ENCODE data around the gene EEF2K. TPM values are rescaled to one million over a fixed set of nuclear protein-coding genes. Genes with fewer than 3 reads are reported as not detected.
"Not testable (repeated sequence)": the region's sequence is repeated elsewhere in the genome, so short reads cannot be mapped to it uniquely, and the experiment has no call there.

EEF2K gene
- total RNA-seq, 4 donors from 2014 or later, result 15.6 to 21.3 (median 19.9) TPM

DNA sequence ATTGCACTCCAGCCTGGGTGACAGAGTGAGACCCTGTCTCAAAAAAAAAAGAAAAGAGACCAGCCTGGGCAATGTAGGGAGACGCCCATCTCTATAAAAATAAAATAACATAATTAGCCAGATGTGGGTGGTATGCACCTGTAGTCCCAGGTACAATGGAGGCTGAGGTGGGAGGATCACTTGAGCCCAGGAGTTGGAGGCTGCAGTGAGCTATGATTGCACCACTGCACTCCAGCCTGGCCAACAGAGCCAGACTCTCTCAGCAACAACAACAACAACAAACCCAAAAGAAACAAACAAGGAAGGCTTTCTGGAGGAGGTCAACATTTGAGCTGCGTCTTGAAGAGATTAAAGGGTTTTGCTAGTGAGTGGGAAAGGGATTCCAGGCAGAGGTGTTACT lies 8.3 kb downstream of the EEF2K start:
- Histone ChIP-seq H3K4me3 (replicated peaks in 1 of 3) (no peak overlapping the region), H3K36me3 (no peaks in the 10 kb centered on the region), H3K27me3 (no peaks in the 10 kb centered on the region), H3K27ac (no peak overlapping the region), H3K4me1 (peaks cover 0 to 31% of the 10 kb centered on the region in 2 donors), H3K9me3 (no peaks in the 10 kb centered on the region)
- 91 to 100% methylated on average over 2 of the region's 2 CpGs for WGBS, 2 donors
- no peak for DNase-seq
- intact Hi-C loops (cut with DNase I), result no loop called here
- TF ChIP-seq, protein P1, sequence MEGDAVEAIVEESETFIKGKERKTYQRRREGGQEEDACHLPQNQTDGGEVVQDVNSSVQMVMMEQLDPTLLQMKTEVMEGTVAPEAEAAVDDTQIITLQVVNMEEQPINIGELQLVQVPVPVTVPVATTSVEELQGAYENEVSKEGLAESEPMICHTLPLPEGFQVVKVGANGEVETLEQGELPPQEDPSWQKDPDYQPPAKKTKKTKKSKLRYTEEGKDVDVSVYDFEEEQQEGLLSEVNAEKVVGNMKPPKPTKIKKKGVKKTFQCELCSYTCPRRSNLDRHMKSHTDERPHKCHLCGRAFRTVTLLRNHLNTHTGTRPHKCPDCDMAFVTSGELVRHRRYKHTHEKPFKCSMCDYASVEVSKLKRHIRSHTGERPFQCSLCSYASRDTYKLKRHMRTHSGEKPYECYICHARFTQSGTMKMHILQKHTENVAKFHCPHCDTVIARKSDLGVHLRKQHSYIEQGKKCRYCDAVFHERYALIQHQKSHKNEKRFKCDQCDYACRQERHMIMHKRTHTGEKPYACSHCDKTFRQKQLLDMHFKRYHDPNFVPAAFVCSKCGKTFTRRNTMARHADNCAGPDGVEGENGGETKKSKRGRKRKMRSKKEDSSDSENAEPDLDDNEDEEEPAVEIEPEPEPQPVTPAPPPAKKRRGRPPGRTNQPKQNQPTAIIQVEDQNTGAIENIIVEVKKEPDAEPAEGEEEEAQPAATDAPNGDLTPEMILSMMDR (IDR thresholded peaks at IDR 0.05), result no peak
- TF ChIP-seq POLR2A (IDR thresholded peaks at IDR 0.05), result no peak

DNA sequence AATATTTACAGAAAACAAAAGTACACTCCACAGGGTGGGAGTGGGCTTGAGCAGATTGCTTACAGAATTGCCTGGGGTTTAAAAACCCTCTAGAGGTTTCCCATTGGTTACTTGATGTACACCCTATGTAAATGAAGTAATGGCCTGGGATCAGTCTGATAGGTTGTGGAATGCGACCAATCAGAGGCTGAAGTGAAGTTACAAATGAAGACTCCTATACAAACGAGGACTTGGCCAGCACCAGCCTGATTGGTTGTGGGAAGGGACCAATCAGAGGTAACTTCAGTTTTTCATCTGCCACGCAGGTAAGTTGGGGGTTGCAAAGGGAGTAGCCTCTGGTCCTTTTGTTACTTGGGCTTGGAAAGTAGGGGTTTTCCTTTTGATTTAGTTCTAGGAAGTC lies 8.8 kb downstream of the EEF2K start:
- 87 to 89% methylated on average over 3 of the region's 3 CpGs for WGBS, 2 donors
- Histone ChIP-seq H3K27ac (no peak overlapping the region), H3K36me3 (no peaks in the 10 kb centered on the region), H3K9me3 (no peaks in the 10 kb centered on the region), H3K4me1 (peaks cover 0 to 26% of the 10 kb centered on the region in 2 donors), H3K4me3 (replicated peaks in 1 of 3) (no peak overlapping the region), H3K27me3 (no peaks in the 10 kb centered on the region)
- TF ChIP-seq, protein P1 (IDR thresholded peaks at IDR 0.05), result no peak
- no peak for TF ChIP-seq POLR2A (IDR thresholded peaks at IDR 0.05)
- intact Hi-C loops (cut with DNase I), result no loop called here
- DNase-seq, result no peak

DNA sequence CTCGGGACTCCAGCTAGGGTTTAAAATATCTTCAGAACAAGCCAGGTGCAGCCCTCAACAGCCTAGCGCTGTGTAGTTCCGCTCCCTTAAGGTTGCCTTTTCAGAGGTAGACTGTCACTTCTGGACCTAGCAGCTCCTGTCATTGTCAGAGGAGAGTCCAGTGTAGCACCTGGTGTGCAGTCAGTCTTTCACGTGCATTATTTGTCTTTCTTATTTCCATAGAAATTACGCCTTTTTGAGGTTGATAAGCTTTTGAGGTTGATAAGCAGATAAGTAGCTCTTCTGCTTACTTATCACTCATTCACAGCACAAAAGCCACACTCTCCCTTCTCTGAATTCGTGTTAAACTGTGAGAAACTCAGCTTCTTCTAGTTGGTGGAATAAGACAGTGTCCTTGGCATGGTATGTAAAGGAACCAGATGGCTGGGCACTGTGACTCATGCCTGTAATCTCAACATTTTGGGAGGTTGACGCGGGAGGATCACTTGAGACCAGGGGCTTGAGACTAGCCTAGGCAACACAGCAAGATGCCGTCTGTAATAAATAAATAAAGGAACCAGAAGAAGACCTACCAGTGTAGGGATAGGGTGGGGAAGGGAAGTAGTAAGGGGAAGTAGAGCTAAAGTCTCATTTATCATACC lies 10.2 kb downstream of the EEF2K start:
- Histone ChIP-seq H3K36me3 (no peaks in the 10 kb centered on the region), H3K9me3 (no peaks in the 10 kb centered on the region), H3K4me1 (peaks cover 0 to 19% of the 10 kb centered on the region in 2 donors), H3K4me3 (replicated peaks in 1 of 3) (no peak overlapping the region), H3K27me3 (no peaks in the 10 kb centered on the region), H3K27ac (no peak overlapping the region)
- DNase-seq, result no peak
- intact Hi-C loops (cut with DNase I), result no loop called here
- WGBS, 2 donors, result 88 to 91% methylated on average over 9 of the region's 9 CpGs
- no peak for TF ChIP-seq POLR2A (IDR thresholded peaks at IDR 0.05)
- TF ChIP-seq, protein P1 (IDR thresholded peaks at IDR 0.05), result no peak

DNA sequence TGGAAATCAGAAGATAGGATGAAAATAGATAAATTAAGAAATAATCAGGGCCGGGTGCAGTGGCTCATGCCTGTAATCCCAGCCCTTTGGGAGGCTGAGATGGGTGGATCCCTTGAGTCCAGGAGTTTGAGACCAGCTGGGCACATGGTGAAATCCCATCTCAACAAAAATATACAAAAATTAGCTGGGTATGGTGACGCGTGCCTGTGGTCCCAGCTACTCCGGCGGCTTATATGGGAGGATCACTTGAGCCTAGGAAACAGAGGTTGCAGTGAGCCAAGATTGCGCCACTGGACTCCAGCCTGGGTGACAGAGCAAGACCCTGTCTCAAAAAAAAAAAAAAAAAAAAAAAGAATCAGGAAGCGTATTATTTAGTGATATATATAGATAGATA lies 10.8 kb downstream of the EEF2K start:
- peaks cover 0 to 18% of the 10 kb centered on the region in 2 donors for H3K4me1 ChIP-seq
- intact Hi-C loops (cut with DNase I); H3K36me3 ChIP-seq; H3K27ac ChIP-seq; H3K4me3 ChIP-seq (replicated peaks in 1 of 3); H3K9me3 ChIP-seq; DNase-seq; H3K27me3 ChIP-seq: not testable (repeated sequence)
- 93% methylated on average over 7 of the region's 7 CpGs for WGBS, 2 donors

DNA sequence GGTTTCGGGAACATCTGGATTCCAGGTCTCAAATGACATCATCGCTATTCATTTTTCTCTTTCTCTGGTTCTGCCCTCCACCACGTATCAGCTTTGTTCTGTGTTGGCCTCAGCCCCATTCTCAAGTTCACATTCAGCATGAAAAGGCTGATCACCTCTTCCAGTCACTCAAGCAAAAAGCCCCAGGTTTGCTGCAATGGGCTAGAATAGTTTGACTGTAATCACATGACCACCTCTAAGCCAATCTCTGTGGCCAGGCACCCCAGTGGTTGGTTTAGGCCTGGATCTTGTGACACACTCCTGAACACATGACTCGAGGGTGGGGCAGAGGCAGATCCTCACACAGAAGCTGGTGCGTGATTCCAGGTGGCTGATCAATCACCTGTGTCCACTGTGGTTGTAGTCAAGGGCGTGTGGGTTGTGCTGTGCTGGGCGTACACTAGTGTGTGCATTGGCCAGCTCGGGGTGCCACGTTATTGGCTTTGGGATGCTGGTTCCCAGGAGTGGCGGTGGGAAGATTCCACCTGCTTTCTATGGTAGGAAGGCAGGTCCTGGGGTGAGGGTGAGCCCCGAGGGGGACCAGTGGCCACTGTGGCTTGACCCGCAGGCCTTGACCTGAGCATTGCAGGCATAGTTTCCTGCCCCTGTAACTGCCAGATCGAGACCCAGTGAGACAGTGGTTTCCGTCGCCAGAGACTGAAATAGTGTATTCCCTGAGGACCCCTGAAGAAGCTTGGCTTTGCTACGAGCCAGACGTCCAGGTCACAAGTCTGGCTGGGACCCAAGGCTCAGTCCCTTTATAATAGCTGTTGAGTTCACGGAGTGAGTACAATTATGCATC lies 12.0 kb downstream of the EEF2K start:
- H3K4me3 ChIP-seq (replicated peaks in 1 of 3), result no peak overlapping the region
- no peak for TF ChIP-seq POLR2A (IDR thresholded peaks at IDR 0.05)
- TF ChIP-seq, protein P1 (IDR thresholded peaks at IDR 0.05), result no peak
- 69 to 79% methylated on average over 16 of the region's 18 CpGs for WGBS, 2 donors
- intact Hi-C loops (cut with DNase I), result no loop called here
- DNase-seq, result peak; percentile 25 to 56
- H3K27me3 ChIP-seq, result no peaks in the 10 kb centered on the region
- H3K36me3 ChIP-seq, result no peaks in the 10 kb centered on the region
- peaks cover 0 to 18% of the 10 kb centered on the region in 2 donors for H3K4me1 ChIP-seq
- no peaks in the 10 kb centered on the region for H3K9me3 ChIP-seq
- peak overlapping the region in 2 of 3 donors; percentile 13 to 42 for H3K27ac ChIP-seq

Measured in thyroid gland (tissue), 4 donors.